Measurements from ENCODE around the gene COL19A1. TPM values are rescaled to one million over a fixed set of nuclear protein-coding genes. Genes with fewer than 3 reads are reported as not detected.

Gene COL19A1
- total RNA-seq, 1 experiment from 2014 or later, result not detected

DNA sequence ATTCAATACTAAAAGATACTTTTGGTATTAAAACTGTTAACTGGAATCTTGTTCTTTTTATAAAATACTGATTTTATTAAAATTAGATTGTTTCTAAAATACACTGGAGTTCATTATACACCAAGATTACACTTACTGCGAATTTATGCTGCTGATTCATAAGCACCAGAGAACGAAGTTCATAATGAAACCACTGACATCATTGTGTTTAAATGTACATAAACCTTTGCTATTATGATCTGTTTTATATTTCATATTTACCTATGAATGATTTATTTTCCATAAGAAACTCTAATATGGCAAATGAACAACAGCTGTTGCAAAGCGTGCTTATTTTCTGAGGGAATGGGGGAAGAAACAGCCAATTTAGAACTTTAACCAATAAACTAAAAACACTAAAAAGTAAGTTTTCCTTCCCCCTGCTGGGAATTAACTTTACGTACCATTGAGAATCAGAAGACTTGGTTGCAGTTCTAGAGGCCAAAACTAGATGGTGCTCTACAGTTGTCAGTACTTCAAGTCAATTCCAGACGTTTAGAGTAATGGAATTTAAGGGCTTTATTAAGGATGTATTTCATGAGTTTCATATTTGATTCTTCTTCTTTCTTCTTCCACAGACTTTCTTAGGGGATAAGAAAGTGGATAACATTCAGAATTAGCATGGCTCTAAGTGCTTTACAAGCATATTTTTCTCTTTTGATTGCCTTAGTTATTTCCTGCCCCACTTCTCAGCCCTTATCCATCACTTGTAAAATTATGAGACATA is 30.8 kb upstream of the COL19A1 start:
- H3K9me3 ChIP-seq (ENCODE audit: control insufficient read depth, insufficient read depth, low read depth, low read length), result no peaks in the 10 kb centered on the region
- H3K36me3 ChIP-seq (ENCODE audit: control insufficient read depth, insufficient read depth, low read length), result no peaks in the 10 kb centered on the region
- ATAC-seq (no peak), DNase-seq (ENCODE audit: low read depth, low spot score) (peak; percentile 32)
- no peaks in the 10 kb centered on the region for H3K4me1 ChIP-seq (ENCODE audit: control insufficient read depth, insufficient read depth, low read length)
- peaks cover 7% of the 10 kb centered on the region for H3K27me3 ChIP-seq (ENCODE audit: control insufficient read depth, insufficient read depth, low read length)
- in situ Hi-C loops (cut with HindIII; ENCODE audit: low pct_unique_long_range_greater_than_20kb, low sequenced_read_pairs) (no loop called here), intact Hi-C loops (cut with micrococcal nuclease; ENCODE audit: unreplicated experiment) (loop anchor here (1.0 kb wide), 1 partner anchor 273 kb away; no protein-coding TSS in a partner anchor)
- ChIA-PET POLR2A (no interaction called here), CTCF (no interaction called here)
- H3K4me3 ChIP-seq (ENCODE audit: low read depth in 2 of 2, low read length in 2 of 2), result no peak overlapping the region
- no TSS peak for BruUV-seq (replicated peaks)
- no peak overlapping the region for H3K27ac ChIP-seq (ENCODE audit: low read length)
- TF ChIP-seq, protein P1, sequence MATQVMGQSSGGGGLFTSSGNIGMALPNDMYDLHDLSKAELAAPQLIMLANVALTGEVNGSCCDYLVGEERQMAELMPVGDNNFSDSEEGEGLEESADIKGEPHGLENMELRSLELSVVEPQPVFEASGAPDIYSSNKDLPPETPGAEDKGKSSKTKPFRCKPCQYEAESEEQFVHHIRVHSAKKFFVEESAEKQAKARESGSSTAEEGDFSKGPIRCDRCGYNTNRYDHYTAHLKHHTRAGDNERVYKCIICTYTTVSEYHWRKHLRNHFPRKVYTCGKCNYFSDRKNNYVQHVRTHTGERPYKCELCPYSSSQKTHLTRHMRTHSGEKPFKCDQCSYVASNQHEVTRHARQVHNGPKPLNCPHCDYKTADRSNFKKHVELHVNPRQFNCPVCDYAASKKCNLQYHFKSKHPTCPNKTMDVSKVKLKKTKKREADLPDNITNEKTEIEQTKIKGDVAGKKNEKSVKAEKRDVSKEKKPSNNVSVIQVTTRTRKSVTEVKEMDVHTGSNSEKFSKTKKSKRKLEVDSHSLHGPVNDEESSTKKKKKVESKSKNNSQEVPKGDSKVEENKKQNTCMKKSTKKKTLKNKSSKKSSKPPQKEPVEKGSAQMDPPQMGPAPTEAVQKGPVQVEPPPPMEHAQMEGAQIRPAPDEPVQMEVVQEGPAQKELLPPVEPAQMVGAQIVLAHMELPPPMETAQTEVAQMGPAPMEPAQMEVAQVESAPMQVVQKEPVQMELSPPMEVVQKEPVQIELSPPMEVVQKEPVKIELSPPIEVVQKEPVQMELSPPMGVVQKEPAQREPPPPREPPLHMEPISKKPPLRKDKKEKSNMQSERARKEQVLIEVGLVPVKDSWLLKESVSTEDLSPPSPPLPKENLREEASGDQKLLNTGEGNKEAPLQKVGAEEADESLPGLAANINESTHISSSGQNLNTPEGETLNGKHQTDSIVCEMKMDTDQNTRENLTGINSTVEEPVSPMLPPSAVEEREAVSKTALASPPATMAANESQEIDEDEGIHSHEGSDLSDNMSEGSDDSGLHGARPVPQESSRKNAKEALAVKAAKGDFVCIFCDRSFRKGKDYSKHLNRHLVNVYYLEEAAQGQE (IDR thresholded peaks at IDR 0.05; ENCODE audit: insufficient read depth in 1 of 2, low read depth in 2 of 2, low read length in 1 of 2), result no peak
- no peak for TF ChIP-seq POLR2AphosphoS5 (IDR thresholded peaks at IDR 0.05; ENCODE audit: low read depth, low read length)
- TF ChIP-seq, protein P2, sequence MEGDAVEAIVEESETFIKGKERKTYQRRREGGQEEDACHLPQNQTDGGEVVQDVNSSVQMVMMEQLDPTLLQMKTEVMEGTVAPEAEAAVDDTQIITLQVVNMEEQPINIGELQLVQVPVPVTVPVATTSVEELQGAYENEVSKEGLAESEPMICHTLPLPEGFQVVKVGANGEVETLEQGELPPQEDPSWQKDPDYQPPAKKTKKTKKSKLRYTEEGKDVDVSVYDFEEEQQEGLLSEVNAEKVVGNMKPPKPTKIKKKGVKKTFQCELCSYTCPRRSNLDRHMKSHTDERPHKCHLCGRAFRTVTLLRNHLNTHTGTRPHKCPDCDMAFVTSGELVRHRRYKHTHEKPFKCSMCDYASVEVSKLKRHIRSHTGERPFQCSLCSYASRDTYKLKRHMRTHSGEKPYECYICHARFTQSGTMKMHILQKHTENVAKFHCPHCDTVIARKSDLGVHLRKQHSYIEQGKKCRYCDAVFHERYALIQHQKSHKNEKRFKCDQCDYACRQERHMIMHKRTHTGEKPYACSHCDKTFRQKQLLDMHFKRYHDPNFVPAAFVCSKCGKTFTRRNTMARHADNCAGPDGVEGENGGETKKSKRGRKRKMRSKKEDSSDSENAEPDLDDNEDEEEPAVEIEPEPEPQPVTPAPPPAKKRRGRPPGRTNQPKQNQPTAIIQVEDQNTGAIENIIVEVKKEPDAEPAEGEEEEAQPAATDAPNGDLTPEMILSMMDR (IDR thresholded peaks at IDR 0.05), result peak; percentile 81; the same call in 1 of the 2 replicates
- TF ChIP-seq TCF7L2 (IDR thresholded peaks at IDR 0.05; ENCODE audit: low read depth, low read length), result no peak

DNA sequence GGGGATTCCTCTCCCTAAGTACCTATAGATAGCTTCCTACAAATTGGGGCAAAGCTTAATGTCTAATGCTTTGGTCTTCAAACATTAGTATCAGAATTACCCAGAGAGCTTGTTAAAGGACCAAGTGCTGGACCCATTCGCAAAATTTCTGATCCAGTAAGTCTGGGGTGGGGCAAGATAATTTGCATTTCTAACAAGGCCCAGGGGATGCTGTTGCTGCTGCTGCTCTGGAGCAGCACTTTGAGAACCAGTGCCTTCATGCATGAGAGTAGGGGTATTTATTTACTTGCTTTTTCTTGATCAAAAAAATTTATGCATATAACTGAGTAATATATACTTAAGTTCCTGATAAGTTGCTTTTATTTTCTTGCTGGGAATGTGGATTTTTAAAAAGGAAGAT is 24.5 kb upstream of the COL19A1 start:
- ChIA-PET POLR2A (no interaction called here), CTCF (no interaction called here)
- H3K36me3 ChIP-seq (ENCODE audit: control insufficient read depth, insufficient read depth, low read length), result no peaks in the 10 kb centered on the region
- H3K27ac ChIP-seq (ENCODE audit: low read length), result no peak overlapping the region
- H3K4me3 ChIP-seq (ENCODE audit: low read depth in 2 of 2, low read length in 2 of 2), result no peak overlapping the region
- H3K4me1 ChIP-seq (ENCODE audit: control insufficient read depth, insufficient read depth, low read length), result no peaks in the 10 kb centered on the region
- ATAC-seq (no peak), DNase-seq (ENCODE audit: low read depth, low spot score) (no peak)
- H3K9me3 ChIP-seq (ENCODE audit: control insufficient read depth, insufficient read depth, low read depth, low read length), result no peaks in the 10 kb centered on the region
- TF ChIP-seq, protein P2 (IDR thresholded peaks at IDR 0.05), result no peak
- TF ChIP-seq SIN3A (IDR thresholded peaks at IDR 0.05; ENCODE audit: borderline replicate concordance, insufficient read depth, low read depth, low read length) (no peak), TCF7L2 (IDR thresholded peaks at IDR 0.05; ENCODE audit: low read depth, low read length) (no peak), POLR2AphosphoS5 (IDR thresholded peaks at IDR 0.05; ENCODE audit: low read depth, low read length) (no peak)
- TF ChIP-seq, protein P1 (IDR thresholded peaks at IDR 0.05; ENCODE audit: insufficient read depth in 1 of 2, low read depth in 2 of 2, low read length in 1 of 2), result no peak
- intact Hi-C loops (cut with micrococcal nuclease; ENCODE audit: unreplicated experiment) (no loop called here), in situ Hi-C loops (cut with HindIII; ENCODE audit: low pct_unique_long_range_greater_than_20kb, low sequenced_read_pairs) (no loop called here)
- H3K27me3 ChIP-seq (ENCODE audit: control insufficient read depth, insufficient read depth, low read length), result peaks cover 7% of the 10 kb centered on the region
- no TSS peak for BruUV-seq (replicated peaks)
